ENCODE results near the gene TRIOBP.

DNA sequence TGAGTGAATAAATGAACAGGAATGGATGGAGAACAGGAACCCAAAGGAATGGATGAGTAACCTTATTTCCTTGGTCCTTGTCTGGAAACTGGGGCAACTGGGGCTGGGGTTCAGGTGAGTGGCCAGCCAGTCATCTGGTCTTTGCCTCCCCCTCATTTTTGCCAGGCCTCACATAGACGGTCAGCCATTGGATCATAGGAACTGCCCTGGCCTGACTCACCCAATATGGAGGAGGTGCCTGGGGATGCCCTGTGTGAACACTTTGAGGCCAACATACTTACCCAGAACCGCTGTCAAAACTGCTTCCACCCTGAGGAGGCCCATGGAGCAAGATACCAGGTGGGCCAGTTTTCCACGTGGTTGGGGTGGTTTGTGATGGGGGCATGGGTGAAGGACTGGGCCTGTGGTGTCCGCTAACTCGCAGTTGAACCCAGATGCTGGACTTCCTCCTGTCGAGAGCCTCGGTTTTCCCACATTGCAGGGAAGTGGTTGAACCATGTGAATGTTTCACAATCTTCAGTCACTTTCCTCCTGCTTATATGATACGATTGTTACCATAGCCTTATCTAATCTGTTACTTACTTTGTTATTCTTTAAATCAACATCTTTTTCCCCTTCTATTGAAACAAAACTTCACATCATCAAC is 4.4 kb downstream of the TRIOBP start:
- TF ChIP-seq CTCF (IDR thresholded peaks at IDR 0.05) (no peak), POLR2A (IDR thresholded peaks at IDR 0.05) (no peak), POLR2AphosphoS5 (IDR thresholded peaks at IDR 0.05) (no peak), EP300 (IDR thresholded peaks at IDR 0.05) (no peak)
